Endothelial cell of umbilical vein (primary cell): ENCODE measurements around the gene GPR27. TPM values are rescaled to one million over a fixed set of nuclear protein-coding genes. Genes with fewer than 3 reads are reported as not detected.

ENCODE experiments used
- BruUV-seq: library from RNA; stranded (reverse); fragments of 400-500 nt; replicated peaks from 2 replicates; lab custom pipeline; 2021; lab: Mats Ljungman, UMichigan
- CTCF ChIA-PET: fragments of 300-600, 350-600 bp; sonication (Branson Sonifier 250); formaldehyde crosslinking; loops from one replicate; lab custom pipeline; 2021; ENCODE audit warnings: antibody characterized with exemption, inconsistent platforms; lab: Charles Lee
- POLR2A ChIA-PET: fragments of 300-600, 350-600 bp; sonication (Branson Sonifier 250); formaldehyde crosslinking; loops from one replicate; lab custom pipeline; 2021; ENCODE audit warnings: antibody characterized with exemption, inconsistent platforms; lab: Charles Lee
- DNase-seq: peaks from one replicate; pipeline ENCODE4 v3.0.0-alpha.2; 2011; ENCODE audit warnings: low read depth, low spot score
- FAIRE-seq: peaks from 2 replicates; lab custom pipeline; 2011; peaks lifted over from hg19 to GRCh38; lab: Jason Lieb, UNC
- H2AFZ ChIP-seq: 2 replicates; pipeline ENCODE4 v1.6.0; 2012; ENCODE audit warnings: low read depth, low read length, control low read depth, inconsistent platforms
- H3K27ac ChIP-seq: 2 replicates; pipeline ENCODE4 v1.5.1; 2011; ENCODE audit warnings: low read depth, mild to moderate bottlenecking, control low read depth, low read length, moderate library complexity; ENCODE audit not compliant: insufficient read depth
- H3K27me3 ChIP-seq, 2 experiments: 2 replicates each; pipeline versions ENCODE4 v1.6.0 to v1.6.1; 2011; ENCODE audit warnings: low read length in 2 of 2, mixed read lengths in 1 of 2; ENCODE audit not compliant: control insufficient read depth in 2 of 2, insufficient read depth in 2 of 2
- H3K36me3 ChIP-seq, 2 experiments: 2 replicates in 1 of 2; 3 replicates in 1 of 2; pipeline ENCODE4 v1.5.1; 2011; ENCODE audit warnings: low read length in 2 of 2, mild to moderate bottlenecking in 1 of 2, moderate library complexity in 1 of 2; ENCODE audit not compliant: control insufficient read depth in 2 of 2, insufficient read depth in 2 of 2; ENCODE audit errors: extremely low read depth in 1 of 2
- H3K4me1 ChIP-seq: 3 replicates; pipeline ENCODE4 v1.5.1; 2011; ENCODE audit warnings: mild to moderate bottlenecking, low read length; ENCODE audit not compliant: control insufficient read depth, insufficient read depth; ENCODE audit errors: extremely low read depth
- H3K4me2 ChIP-seq: 2 replicates; pipeline ENCODE4 v1.6.1; 2011; ENCODE audit warnings: low read length, control low read depth, mixed read lengths; ENCODE audit not compliant: insufficient read depth
- H3K4me3 ChIP-seq, 3 experiments: fragments of 200-600 bp in 1 of 3; sonication (generic), shearing (Covaris generic) in 1 of 3; replicated peaks in 1 of 3; 2 replicates each; pipeline ENCODE4 v1.5.1; 2011 to 2016; ENCODE audit warnings: control low read depth in 3 of 3, low read length in 3 of 3, mild to moderate bottlenecking in 2 of 3, inconsistent platforms in 1 of 3, low read depth in 1 of 3, moderate library complexity in 1 of 3; ENCODE audit not compliant: insufficient read depth in 1 of 3
- H3K79me2 ChIP-seq: 2 replicates; pipeline ENCODE4 v1.6.0; 2012; ENCODE audit warnings: low read length, inconsistent platforms; ENCODE audit not compliant: control insufficient read depth, insufficient read depth
- H3K9ac ChIP-seq: replicated peaks from 2 replicates; pipeline ENCODE3; 2011; ENCODE audit warnings: low read length, control low read depth; ENCODE audit not compliant: insufficient read depth; ENCODE audit errors: extremely low read depth
- H3K9me1 ChIP-seq: replicated peaks from 3 replicates; pipeline ENCODE4 v1.6.0; 2011; ENCODE audit warnings: mild to moderate bottlenecking, low read length; ENCODE audit not compliant: control insufficient read depth, insufficient read depth; ENCODE audit errors: extremely low read depth
- H3K9me3 ChIP-seq: replicated peaks from 2 replicates; pipeline ENCODE4 v1.5.1; 2012; ENCODE audit warnings: low read length, inconsistent platforms; ENCODE audit not compliant: control insufficient read depth, insufficient read depth
- H4K20me1 ChIP-seq: replicated peaks from 2 replicates; pipeline ENCODE3; 2011; ENCODE audit warnings: mild to moderate bottlenecking, low read length; ENCODE audit not compliant: control insufficient read depth, insufficient read depth; ENCODE audit errors: extremely low read depth
- EZH2 ChIP-seq: IDR thresholded peaks from 2 replicates; pipeline ENCODE4 v1.6.1; 2012; ENCODE audit warnings: borderline replicate concordance, low read depth, mild to moderate bottlenecking, moderate library complexity, low read length, inconsistent platforms; ENCODE audit not compliant: severe bottlenecking
- FOS ChIP-seq: IDR thresholded peaks from 2 replicates; pipeline ENCODE4 v1.6.1; 2011; ENCODE audit warnings: mild to moderate bottlenecking, low read length, moderate library complexity, borderline replicate concordance; ENCODE audit not compliant: insufficient read depth
- GATA2 ChIP-seq: IDR thresholded peaks from 2 replicates; pipeline ENCODE4 v1.7.0; 2011; ENCODE audit warnings: low read depth, mild to moderate bottlenecking, moderate library complexity, mixed read lengths, low read length; ENCODE audit not compliant: insufficient read length, insufficient read depth
- JUN ChIP-seq: IDR thresholded peaks from 2 replicates; pipeline ENCODE4 v1.6.1; 2011; ENCODE audit warnings: borderline replicate concordance, low read depth; ENCODE audit not compliant: insufficient read length, insufficient read depth
- MYC ChIP-seq: IDR thresholded peaks from one replicate; pipeline ENCODE4 v1.6.1; 2011; ENCODE audit warnings: mild to moderate bottlenecking, low read depth, low read length
- POLR2A ChIP-seq: IDR thresholded peaks from 2 replicates; pipeline ENCODE4 v1.6.1; 2012; ENCODE audit warnings: low read depth, mild to moderate bottlenecking, control low read depth, low read length
- POLR2AphosphoS5 ChIP-seq: IDR thresholded peaks from 2 replicates; pipeline ENCODE4 v1.6.1; 2012; ENCODE audit warnings: low read depth, mild to moderate bottlenecking, control low read depth, low read length, moderate library complexity; ENCODE audit not compliant: insufficient read depth
- dilution Hi-C: fragments of 300-500 bp; cut with MboI; formaldehyde crosslinking; loops from one replicate; pipeline ENCODE4 v1.15.0; 2019; ENCODE audit warnings: low sequenced_read_pairs; ENCODE audit not compliant: extremely low pct_ligation_motif_present
- intact Hi-C: fragments of 100-400 bp; cut with micrococcal nuclease; formaldehyde crosslinking; loops from one replicate; pipeline ENCODE4 v1.10.0; 2022
- polyA plus RNA-seq, 4 experiments: library from polyadenylated mRNA; depleted of rRNA in 3 of 4; stranded (reverse) in 3 of 4; unstranded in 1 of 4; fragments of >200 nt; gene quantifications; 2 replicates each; pipeline versions ENCODE4 v1.2.1 to v1.2.3, GENCODE V29; 2011 to 2012; ENCODE audit warnings: missing spikeins in 1 of 4
- total RNA-seq: library from RNA; stranded (reverse); gene quantifications from 2 replicates; pipeline ENCODE4 v1.2.3, GENCODE V29; 2021
- TF ChIP-seq, protein P1 (sequence below): IDR thresholded peaks from 2 replicates; pipeline ENCODE4 v1.6.1; 2011; ENCODE audit not compliant: insufficient read depth, insufficient read length
- TF ChIP-seq, protein P2 (sequence below), 2 donors: IDR thresholded peaks; 1 replicate in 1 of 2; 2 replicates in 1 of 2; pipeline ENCODE4 v1.5.1; 2011; ENCODE audit warnings: low read length in 2 of 2, mild to moderate bottlenecking in 2 of 2, moderate library complexity in 2 of 2, control low read depth in 1 of 2, inconsistent platforms in 1 of 2, low read depth in 1 of 2; ENCODE audit not compliant: insufficient read depth in 1 of 2; ENCODE audit errors: extremely low read depth in 1 of 2

GPR27 gene
- total and polyA plus RNA-seq, 2 donors (not counting 3 experiments of a cell fraction or from before 2014, with no cell fraction given), result 0.03 TPM; not detected in 1

DNA sequence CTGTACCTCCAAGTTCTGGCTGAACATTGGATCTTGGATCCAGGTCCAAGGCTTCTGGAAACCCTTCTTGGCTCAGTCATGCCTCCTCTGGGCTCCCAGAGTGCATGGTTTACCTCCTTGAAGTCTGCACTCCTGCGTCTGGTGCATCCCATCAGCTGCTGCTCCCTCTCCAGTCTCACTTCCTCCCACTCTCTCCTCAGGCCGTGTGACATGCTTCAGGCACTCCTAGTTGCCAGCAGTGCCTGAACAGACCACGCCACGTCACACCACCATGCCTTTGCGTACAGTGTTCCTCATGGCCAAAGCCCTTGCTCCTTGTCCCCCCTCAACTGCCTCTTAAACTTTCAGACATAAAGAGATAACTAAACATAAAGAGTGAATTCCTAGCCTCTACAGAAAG is 5.7 kb downstream of the GPR27 start:
- Histone ChIP-seq H2AFZ (no peak overlapping the region), H3K79me2 (no peaks in the 10 kb centered on the region), H3K36me3 (no peaks in the 10 kb centered on the region), H3K9ac (no peak overlapping the region), H3K27me3 (peaks cover 17 to 24% of the 10 kb centered on the region in 2 experiments), H4K20me1 (no peaks in the 10 kb centered on the region), H3K27ac (no peak overlapping the region), H3K4me1 (no peaks in the 10 kb centered on the region), H3K9me3 (no peaks in the 10 kb centered on the region), H3K4me3 (no peak overlapping the region), H3K9me1 (no peaks in the 10 kb centered on the region), H3K4me2 (no peak overlapping the region)
- dilution Hi-C loops, result no loop called here
- BruUV-seq, result no TSS peak
- ChIA-PET POLR2A (no interaction called here), CTCF (no interaction called here)
- no peak for TF ChIP-seq JUN
- no peak for TF ChIP-seq EZH2
- TF ChIP-seq, protein P1, sequence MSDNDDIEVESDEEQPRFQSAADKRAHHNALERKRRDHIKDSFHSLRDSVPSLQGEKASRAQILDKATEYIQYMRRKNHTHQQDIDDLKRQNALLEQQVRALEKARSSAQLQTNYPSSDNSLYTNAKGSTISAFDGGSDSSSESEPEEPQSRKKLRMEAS, result no peak
- TF ChIP-seq POLR2AphosphoS5, result no peak
- TF ChIP-seq POLR2A, result no peak
- no peak for TF ChIP-seq MYC
- TF ChIP-seq, protein P2, sequence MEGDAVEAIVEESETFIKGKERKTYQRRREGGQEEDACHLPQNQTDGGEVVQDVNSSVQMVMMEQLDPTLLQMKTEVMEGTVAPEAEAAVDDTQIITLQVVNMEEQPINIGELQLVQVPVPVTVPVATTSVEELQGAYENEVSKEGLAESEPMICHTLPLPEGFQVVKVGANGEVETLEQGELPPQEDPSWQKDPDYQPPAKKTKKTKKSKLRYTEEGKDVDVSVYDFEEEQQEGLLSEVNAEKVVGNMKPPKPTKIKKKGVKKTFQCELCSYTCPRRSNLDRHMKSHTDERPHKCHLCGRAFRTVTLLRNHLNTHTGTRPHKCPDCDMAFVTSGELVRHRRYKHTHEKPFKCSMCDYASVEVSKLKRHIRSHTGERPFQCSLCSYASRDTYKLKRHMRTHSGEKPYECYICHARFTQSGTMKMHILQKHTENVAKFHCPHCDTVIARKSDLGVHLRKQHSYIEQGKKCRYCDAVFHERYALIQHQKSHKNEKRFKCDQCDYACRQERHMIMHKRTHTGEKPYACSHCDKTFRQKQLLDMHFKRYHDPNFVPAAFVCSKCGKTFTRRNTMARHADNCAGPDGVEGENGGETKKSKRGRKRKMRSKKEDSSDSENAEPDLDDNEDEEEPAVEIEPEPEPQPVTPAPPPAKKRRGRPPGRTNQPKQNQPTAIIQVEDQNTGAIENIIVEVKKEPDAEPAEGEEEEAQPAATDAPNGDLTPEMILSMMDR (IDR thresholded peaks at IDR 0.05; ENCODE audit: extremely low read depth in 1 of 2, insufficient read depth in 1 of 2, low read depth in 1 of 2, low read length in 2 of 2), result no peak
- TF ChIP-seq FOS, result no peak
- TF ChIP-seq GATA2, result no peak
- intact Hi-C loops, result no loop called here
- FAIRE-seq, result no peak
- no peak for DNase-seq
